Fibroblast of pulmonary artery (primary cell): ENCODE data around the gene SERPINI1.

ENCODE experiments used
- DNase-seq: peaks from one replicate; pipeline ENCODE4 v3.0.0-alpha.2; 2010; ENCODE audit warnings: low read depth
- H3K4me3 ChIP-seq: replicated peaks from 2 replicates; pipeline ENCODE4 v1.5.1; 2011; ENCODE audit warnings: low read depth, mild to moderate bottlenecking, control low read depth, low read length, moderate library complexity
- CTCF ChIP-seq: IDR thresholded peaks from 2 replicates; pipeline ENCODE4 v1.5.1; 2011; ENCODE audit warnings: mild to moderate bottlenecking, control low read depth, low read length, inconsistent platforms; ENCODE audit errors: missing control alignments

The SERPINI1 gene

GRCh38 chr3:167851171-167851570 lies 115.7 kb downstream of the SERPINI1 start:
- TF ChIP-seq CTCF: no peak
- DNase-seq: no peak
- no peak overlapping the region for H3K4me3 ChIP-seq

- no peak for DNase-seq
- H3K4me3 ChIP-seq: no peak overlapping the region
- no peak for TF ChIP-seq CTCF
Observed at GRCh38 chr3:167851749-167852148, 116.2 kb downstream of the SERPINI1 start.

- TF ChIP-seq CTCF: no peak
- H3K4me3 ChIP-seq: no peak overlapping the region
Observed at GRCh38 chr3:167852216-167852615, 116.7 kb downstream of the SERPINI1 start.

GRCh38 chr3:167854063-167854462 lies 118.5 kb downstream of the SERPINI1 start:
- H3K4me3 ChIP-seq: no peak overlapping the region
- DNase-seq: no peak
- TF ChIP-seq CTCF: no peak

More at GRCh38 chr3:167852216-167852615, 116.7 kb downstream of the SERPINI1 start:
- DNase-seq: no peak

GRCh38 chr3:167854846-167855245 lies 119.3 kb downstream of the SERPINI1 start:
- no peak for TF ChIP-seq CTCF
- DNase-seq: no peak

GRCh38 chr3:167855306-167855705 lies 119.8 kb downstream of the SERPINI1 start:
- TF ChIP-seq CTCF: no peak
- no peak for DNase-seq
- no peak overlapping the region for H3K4me3 ChIP-seq

More at GRCh38 chr3:167854846-167855245, 119.3 kb downstream of the SERPINI1 start:
- no peak overlapping the region for H3K4me3 ChIP-seq

- TF ChIP-seq CTCF: no peak
- no peak for DNase-seq
- H3K4me3 ChIP-seq: no peak overlapping the region
Observed at GRCh38 chr3:167858865-167859264, 123.3 kb downstream of the SERPINI1 start.
